NCI-H2227 (cell line): ENCODE measurements around the gene NEK5.

Source experiments
- DNase-seq: peaks from one replicate; lab custom pipeline; 2025; ENCODE audit not compliant: unreplicated experiment; lab: John Stamatoyannopoulos, UW

NEK5 gene

DNA sequence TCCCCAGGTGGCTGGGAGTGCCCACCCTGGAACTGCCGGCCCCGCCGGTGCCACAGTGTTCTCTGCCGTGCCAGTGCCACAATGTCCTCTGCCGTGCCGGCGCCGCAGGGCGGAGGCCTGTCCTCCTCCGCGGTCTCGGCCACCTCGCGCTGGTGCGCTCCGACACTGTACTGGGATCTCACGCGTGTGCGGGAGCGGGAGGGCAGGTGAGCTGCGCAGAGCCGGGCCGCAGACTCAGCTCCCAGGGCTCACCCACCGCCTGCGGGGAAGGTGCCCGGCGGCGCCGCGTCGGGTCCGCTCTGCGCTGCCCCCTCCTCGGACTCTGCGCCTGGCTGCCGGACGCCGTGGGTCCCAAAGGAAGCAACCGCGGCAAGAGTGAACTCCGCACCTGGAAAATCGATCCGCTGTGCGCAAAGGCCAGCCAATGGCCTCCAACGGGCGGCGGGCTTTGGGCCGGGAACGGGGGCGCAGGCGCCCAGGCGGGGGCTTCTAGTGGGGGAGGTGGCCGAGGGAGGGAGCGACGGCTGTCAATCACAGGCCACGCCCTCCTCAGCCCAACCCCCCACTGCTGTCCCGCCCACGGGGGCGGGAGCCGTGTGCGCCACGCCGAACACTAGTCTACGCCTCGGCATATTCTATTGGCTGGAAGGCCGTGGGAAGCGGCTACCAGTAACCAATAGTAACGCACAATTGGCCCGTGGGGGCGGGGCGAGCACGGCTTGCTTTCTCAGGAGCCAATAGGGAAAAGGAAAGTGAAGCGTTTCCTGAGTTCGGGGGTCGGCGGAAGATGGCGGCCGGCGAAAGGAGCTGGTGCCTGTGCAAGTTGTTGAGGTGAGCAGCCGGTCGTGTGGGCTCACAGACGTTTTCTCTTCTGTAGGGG, 117.0 kb downstream of the NEK5 start, which contains the start of gene ALG11:
ALG11 (plus strand) TSS at position 767 of the 880 bp plus-strand sequence; CDS start at position 788, 21 bp downstream.
- DNase-seq: peak; percentile 97

DNA sequence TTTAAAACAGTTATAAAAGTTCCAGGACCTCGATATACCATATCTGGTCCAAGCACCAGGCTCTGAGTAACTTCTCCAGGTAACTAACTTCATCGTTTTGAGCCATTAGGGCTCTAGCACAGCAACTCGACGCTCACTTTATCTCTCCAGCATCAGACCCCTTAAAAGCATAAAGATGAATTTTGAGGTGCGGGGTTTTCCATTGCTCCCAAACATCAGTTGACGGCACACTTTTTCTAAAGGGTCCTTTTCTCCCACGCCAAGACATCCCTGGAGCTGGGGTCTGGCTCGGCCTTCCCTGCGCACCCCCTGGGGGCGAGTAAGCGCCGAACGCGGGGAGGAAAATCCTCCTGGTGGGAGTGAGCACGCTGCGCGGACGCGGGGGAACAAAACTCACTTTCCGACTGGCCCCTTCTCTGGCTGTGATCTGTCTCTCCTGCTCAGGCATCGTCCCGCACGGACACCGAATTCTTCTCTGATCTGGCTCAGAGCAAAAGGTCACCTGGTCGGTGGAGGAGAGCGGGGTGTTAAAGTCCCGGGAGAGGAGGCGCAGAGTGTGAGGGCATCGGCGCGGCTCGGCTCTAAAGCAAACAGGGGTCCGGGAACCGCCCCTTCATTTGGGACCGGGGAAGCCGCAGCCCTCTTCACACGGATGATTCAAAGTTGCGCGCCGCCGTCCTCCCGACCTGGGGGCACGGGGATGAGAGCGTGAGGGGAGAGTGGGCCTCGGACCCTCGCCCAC, 117.8 kb downstream of the NEK5 start, which contains the start of gene ATP7B:
ATP7B (minus strand) TSS at position 561 of the 742 bp plus-strand sequence; CDS start at position 448, 113 bp downstream.
- peak; percentile 25 for DNase-seq

DNA sequence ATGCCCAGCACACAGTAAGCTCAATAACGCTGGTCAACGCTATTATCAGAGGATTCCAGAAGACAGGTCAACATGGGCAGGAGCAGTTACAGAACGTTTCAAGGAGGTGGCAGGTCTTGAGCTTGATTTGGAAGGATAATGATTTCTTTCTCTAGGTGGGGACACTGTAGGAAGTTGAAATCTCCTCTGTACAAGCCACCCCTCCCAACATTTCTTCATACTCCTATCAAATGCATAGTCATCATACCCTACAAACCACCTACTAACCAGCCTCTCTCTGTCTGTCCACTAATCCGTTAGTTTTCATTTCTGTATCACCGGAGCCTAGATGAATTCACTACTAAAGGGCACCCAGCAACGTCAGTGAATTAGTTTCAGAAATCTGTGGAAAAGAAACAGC, 118.9 kb downstream of the NEK5 start:
- no peak for DNase-seq

DNA sequence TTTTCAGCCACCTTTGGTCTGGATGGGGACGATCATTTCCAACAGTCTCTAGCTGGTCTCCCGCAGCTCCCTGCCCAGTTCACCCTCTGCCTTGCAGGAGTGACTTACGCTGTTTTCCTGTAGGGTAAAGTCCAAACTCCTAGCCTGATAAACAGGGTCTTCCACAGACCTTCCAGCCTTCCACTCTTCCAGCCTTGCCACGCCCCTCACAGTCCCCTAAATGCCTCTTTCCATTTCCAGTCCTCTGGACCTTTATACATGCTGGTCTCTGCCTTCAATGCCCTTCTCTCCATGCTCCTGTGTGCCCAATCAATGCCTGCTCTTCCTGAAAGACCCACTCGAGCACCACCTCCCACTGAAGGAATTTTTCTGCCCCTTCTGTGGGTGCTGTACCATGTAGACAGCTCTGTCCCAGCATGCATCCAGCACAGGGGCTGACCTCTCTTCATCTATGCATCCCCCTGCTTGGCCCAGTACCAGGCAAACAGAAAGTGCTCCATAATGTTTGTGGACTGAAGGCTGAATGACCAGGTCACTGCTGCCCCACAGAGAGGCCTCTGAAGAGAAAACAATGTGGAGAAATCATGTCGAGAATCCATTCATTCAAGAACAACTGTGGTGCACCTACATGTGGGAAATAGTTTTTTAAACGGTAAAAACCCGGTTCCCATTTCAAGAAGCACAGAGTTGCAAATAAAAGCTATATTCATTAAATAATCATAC, 122.2 kb downstream of the NEK5 start:
- no peak for DNase-seq

DNA sequence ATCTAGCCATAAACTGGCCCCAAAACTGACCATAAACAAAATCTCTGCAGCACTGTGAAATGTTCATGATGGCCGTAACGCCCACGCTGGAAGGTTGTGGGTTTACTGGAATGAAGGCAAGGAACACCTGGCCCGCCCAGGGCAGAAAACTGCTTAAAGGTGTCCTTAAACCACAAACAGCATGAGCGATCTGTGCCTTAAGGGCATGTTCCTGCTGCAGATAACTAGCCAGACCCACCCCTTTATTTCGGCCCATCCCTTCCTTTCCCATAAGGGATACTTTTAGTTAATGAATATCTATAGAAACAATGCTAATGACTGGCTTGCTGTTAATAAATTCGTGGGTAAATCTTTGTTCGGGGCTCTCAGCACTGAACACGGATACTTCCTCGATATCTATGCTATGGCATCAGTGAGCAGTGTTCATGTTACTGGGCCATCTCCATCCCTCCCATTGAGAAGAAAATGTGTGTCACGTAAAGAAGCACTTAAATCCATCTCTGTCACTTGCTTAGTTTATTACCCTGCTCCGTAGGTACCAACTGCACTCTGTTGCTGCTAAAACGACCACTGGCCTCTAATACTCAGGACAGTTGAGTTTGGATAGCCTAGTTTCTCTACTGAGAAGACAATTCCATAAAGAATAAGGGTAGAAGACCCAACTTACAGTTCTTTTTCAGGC, 122.9 kb downstream of the NEK5 start:
- DNase-seq: no peak

DNA sequence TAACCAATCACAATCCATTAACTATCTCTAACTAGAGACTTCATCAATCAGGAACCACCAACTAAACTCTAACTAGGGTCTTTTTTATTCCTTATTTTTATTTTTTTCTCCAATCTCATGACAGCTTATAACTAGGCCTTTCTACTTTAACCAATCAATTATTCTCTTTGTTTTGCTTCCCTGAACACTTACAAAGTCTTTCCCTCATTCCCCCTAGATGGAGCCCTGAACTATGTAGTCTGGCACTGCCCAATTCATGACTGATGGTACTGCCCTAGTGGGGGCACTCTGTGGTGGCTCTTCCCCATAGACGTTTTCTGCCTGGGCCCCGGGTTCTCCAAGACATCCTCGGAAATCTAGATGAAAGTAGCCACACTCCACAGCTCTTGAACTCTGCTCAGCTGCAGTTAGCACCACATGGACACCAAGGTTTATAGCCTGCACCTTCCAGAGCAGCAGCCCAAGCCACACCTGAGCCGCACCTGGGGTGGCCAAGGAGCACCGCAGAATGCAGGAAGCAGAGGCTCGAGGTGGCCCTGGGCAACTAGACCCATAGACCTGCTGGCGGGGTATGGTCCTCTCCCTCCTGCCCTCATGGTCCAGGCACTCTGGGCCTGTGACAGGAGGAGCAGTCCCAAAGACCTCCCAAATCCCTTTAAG, 124.2 kb downstream of the NEK5 start:
- no peak for DNase-seq

DNA sequence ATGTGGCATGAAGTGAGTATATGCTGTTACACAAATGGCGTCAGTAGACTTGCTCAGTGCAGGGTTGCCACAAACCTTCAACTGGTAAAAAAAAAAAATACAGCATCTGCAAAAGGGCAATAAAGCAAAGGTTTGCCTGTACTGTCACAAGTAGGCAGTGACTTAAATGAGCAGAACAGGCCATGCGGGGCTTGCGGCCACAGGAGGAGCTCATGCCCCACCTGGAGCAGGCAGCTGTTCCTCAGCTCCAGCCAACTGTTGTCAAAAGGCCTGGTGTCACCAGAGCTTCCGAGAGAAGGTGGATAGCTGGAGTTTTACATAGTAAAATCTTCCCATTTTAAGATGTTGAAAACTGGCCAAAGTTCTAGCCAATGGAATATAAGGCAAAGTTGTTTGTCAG, 125.3 kb downstream of the NEK5 start:
- DNase-seq: no peak

DNA sequence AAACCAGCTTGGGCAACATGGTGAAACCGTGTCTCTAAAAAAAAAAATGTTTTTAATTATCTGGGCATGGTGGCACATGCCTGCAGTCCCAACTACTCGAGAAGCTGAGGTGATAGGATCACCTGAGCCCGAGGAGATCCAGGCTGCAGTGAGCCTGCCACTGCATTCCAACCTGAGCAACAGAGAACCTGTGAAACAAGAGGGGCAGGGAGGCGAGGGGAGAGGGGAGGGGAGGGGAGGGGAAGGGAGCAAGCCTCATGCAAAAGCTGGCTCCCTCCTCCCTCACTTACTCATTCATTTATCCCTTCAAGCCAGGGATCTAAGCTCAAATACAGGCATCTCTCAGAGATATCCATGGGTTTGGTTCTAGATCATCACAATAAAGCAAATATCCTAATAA, 126.5 kb downstream of the NEK5 start:
- DNase-seq: no peak

DNA sequence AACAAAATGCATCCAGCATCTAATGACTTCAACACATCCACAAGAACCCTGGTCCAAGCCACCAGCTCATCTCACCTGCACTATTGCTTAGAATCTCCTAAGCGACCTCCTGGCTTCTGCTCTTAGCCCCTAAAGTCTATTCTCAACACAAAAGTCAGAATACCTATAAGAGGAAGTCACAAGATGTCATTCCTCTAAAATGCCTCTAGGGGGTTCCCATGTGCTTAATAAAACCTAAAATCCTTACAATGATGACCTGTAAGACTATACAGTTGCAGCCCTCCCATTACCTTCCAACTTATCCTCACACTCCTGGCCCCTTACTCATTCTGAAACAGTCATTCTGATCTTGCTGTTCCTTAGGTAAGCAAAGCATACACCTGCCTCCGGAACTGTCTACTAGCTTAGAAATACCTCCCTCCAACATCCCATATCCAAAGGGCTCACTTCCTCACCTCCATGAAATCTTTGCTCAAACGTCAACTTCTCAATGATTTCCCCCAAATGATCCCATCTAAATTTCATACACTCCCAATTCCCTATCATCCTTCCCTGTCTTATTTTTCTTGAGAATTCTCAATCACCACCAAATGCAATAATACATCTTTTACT, 127.6 kb downstream of the NEK5 start:
- peak; percentile 30 for DNase-seq

DNA sequence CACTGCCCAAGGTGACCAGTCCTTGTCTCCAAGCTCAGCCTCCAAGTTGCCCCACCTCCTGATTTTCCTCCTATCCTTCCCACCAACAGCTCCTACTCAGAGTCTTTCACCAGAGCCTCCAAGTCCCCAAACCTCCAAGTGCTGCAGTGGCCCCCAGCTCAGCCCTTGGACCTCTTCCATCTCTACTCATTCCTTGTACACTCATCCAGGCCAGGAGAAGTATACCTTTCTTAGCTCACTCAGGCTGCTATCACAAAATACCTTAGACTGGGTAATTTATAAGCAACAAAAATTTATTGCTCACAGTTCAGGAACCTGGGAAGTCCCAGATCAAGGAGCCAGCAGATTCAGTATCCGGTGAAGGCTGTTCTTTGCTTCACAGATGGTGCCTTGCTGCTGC, 129.0 kb downstream of the NEK5 start:
- no peak for DNase-seq

DNA sequence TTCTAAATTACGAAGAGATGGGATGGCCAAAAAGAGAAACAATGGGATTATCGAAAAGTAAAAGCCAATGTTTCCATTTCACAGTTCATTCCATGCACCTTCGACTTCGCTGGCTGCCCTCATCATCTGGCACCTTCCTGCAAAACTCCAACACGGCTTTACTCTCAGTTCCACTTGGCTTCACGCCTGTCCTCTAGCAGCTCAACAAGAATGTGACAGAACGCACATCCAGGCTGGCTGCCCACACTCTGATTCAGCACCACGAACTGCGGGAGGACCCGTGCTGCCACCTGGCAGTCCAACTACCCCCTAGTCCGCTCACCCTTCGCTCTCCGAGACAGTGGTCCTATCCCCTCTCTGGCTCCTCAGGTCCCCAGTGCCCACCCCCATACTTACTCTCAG, 129.4 kb downstream of the NEK5 start:
- no peak for DNase-seq

DNA sequence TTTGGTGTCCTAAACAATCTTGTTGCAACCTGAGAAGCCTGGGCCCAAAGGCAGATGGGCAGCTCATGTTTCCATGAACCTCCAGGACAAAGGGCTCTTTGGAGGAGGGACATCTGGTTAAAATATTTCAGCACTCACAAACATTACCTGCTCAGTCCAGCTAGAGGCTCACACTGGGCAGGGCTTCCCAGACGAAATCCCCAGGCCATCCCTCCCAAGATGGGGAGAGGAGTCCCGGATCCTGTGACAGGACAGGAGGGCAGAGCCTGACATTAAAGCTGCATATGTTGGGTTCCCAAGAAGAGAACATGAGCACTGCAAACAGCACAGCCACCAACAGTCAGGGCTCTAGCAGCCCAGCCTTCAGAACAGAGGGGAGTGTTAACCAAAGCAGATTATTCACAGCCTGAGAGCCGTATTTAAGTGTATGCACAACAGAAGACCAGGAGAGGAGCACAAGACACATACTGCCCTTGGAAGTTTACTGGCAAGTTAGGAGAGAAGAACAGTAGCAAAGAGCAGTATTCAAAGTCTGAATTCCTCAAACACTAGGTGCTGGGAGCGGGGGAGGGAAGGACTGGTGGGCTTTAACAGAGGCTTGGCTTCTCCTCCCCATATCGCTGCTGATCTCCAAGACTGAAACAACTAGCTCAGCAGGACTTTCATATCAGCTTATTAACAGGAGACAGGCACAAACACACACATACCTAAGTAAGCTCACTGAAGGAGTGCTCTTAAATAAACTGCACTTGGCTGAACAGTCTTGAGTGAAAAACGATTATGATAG, 130.0 kb downstream of the NEK5 start:
- no peak for DNase-seq

DNA sequence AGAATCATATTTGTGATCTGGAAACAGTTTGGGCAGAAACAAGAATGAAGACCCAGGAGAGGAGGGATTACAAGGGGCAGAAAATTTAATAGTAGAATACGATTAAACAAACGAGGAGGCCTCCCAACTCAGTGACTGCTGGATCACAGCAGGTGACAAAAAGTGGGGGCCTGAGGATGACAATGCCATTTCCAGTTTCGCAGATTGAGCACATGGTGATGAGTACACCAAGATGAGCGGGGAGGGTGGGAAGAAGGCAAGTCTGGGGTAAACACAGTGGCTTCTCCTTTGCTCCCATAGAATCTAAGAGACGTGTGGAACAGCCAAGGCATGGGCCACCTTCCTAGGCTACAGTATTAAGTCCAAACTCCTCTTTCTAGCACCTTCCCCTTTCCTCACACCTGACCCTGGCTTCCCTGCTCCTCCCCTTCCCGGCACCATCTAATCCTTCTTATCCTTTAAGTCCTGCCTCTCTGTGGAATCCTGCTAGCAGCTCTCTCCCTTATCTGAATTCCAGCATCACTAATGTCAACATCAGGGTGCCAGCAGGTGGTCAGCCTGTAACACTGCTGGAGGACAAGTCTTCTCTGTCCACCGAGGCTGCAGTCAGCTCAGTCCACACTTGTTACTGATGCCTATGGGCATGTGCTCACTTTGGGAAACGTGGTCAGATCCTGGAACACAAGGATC, 131.1 kb downstream of the NEK5 start:
- DNase-seq: no peak

DNA sequence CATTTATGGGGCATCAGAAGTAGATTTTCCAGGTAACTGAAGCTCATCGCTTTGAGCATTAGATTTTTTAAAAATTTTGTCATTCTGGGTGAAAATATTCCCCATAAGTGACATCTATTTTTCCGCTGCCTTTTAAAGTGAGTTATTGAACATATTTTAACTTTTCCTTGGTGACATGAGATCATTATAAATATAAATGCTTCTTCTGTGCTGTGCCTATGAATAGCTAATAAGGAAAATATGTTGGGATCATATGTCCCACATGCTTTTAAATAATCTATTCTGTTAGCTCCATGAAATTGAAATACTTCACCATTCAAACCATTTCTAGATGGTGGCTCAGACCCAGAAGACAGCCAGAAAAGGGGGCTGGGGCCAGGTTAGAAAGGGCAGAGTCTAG, 131.7 kb downstream of the NEK5 start:
- no peak for DNase-seq

DNA sequence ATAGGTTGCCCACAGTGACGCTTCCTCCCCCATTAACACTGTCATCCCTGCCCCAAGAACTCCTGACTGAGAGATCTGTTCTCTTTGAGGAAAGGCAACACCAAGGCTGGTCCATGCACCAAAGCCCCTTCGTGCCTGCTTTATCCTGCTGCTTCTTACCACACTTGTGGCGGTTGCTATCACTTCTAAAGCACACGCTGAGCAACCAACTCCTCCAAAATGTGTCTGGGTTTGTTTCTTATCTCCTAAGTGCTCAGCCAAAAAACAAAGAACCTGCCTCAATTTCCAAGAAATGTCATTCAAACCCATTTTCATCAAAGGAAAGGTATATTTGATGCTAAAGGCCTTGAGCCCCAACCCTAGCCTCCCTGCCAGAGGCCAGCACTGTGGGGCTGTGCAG, 132.2 kb downstream of the NEK5 start:
- DNase-seq: no peak

DNA sequence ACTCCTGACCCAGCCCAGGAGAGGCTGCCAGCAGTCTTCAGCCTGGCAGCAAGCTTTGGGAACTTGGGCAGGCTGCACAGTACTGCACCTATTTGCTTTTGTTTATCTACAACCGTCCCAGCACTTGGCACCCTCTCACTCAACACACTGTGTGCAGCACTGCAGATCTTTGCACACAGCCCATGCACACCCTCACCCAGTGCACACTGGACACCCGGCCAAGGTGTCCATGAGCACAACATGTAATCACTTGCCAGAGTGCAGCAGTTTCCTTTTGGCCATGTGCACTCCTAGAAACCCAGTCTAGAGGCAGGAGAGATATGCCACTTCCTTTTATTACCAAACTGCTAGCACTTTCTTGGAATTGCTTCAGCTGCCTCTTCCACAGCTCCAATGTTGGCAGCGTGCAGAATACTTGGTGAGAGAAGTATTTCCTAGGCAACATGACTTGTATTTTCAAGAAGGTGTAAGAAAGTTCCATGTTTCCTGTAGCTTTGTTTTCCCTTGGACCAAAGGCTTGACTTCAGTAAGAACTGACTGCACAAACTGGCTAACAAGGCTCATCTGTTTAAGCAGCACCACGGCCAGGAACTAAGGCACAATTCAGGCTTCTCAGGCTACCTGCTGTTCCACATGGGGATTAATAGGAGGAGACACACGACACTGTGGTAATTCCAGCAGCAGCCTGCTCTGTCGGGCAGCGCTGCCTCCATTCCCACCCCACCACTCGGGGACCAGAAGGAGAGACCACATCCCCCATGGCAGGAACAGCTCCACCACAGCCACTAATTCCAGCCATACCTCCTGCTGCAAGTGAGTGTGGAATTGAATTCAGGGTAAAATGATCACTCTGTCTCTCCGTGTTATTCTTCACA, 133.0 kb downstream of the NEK5 start:
- peak; percentile 7 for DNase-seq

DNA sequence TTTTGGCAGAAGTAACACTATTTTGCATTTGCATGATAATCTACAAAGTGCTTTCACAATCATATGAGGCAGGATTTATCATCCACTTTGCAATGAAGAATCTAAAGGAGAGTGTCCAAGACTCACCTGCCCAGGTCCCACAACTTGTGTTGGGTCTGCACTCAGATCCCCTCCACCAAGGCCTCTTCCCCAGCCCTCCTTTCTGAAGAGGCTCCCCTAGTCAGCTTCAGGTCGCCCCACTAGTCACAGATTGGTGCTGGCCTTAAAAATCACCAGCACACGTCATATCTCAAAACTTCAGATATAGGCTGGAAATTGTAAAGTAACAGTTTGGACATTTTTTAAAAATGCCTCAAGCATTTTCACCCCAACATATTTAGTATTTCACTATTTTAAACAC, 135.2 kb downstream of the NEK5 start:
- DNase-seq: no peak
